Measurements from ENCODE around the gene CFAP221. TPM values are rescaled to one million over a fixed set of nuclear protein-coding genes. Genes with fewer than 3 reads are reported as not detected.
A peak's percentile ranks its signal among the peaks of the same experiment; 100 is the strongest.

CFAP221 gene
- total RNA-seq, 4 donors from 2014 or later, result 0.38 TPM; not detected in 3

GRCh38 chr2:119699016-119699606 lies 154.9 kb downstream of the CFAP221 start:
- intact Hi-C loops (cut with DNase I), result no loop called here
- TF ChIP-seq POLR2A (IDR thresholded peaks at IDR 0.05) (no peak), CTCF (IDR thresholded peaks at IDR 0.05) (no peak)
- Histone ChIP-seq H3K27me3 (no peaks in the 10 kb centered on the region), H3K9me3 (no peaks in the 10 kb centered on the region), H3K4me1 (peaks cover 0 to 32% (median 2%) of the 10 kb centered on the region in 3 donors), H3K4me3 (no peak overlapping the region), H3K36me3 (no peaks in the 10 kb centered on the region), H3K27ac (no peak overlapping the region)
- WGBS, 2 donors, result 74 to 80% methylated on average over 12 to 14 of the region's 15 CpGs
- no peak for DNase-seq

GRCh38 chr2:119700866-119701265 lies 156.6 kb downstream of the CFAP221 start:
- H3K36me3 ChIP-seq, result no peaks in the 10 kb centered on the region
- intact Hi-C loops (cut with DNase I), result loop anchor here (10.0 kb wide), 1 partner anchor 474 kb away; no protein-coding TSS in a partner anchor

GRCh38 chr2:119701352-119701751 lies 157.1 kb downstream of the CFAP221 start:
- Histone ChIP-seq H3K4me1 (peaks cover 0 to 18% (median 0%) of the 10 kb centered on the region in 3 donors), H3K27ac (no peak overlapping the region), H3K9me3 (peaks cover 0 to 7% (median 0%) of the 10 kb centered on the region in 3 donors), H3K27me3 (no peaks in the 10 kb centered on the region), H3K36me3 (no peaks in the 10 kb centered on the region), H3K4me3 (no peak overlapping the region)
- DNase-seq, result no peak
- 60 to 83% methylated on average over 8 to 10 of the region's 12 CpGs for WGBS, 2 donors
- intact Hi-C loops (cut with DNase I), result loop anchor here (10.0 kb wide), 1 partner anchor 473 kb away; no protein-coding TSS in a partner anchor
- no peak for TF ChIP-seq POLR2A (IDR thresholded peaks at IDR 0.05)
- no peak for TF ChIP-seq CTCF (IDR thresholded peaks at IDR 0.05)

More at GRCh38 chr2:119700866-119701265, 156.6 kb downstream of the CFAP221 start:
- 42 to 47% methylated on average over 4 of the region's 4 CpGs for WGBS, 2 donors
- Histone ChIP-seq H3K4me3 (no peak overlapping the region), H3K27me3 (no peaks in the 10 kb centered on the region), H3K9me3 (peaks cover 0 to 7% (median 0%) of the 10 kb centered on the region in 3 donors), H3K27ac (no peak overlapping the region), H3K4me1 (peaks cover 0 to 18% (median 0%) of the 10 kb centered on the region in 3 donors)
- TF ChIP-seq CTCF (IDR thresholded peaks at IDR 0.05) (no peak), POLR2A (IDR thresholded peaks at IDR 0.05) (no peak)
- DNase-seq, result no peak

- WGBS, 2 donors, result 53 to 81% methylated on average over 2 of the region's 2 CpGs
- intact Hi-C loops (cut with DNase I), result loop anchor here (10.0 kb wide), 1 partner anchor 472 kb away; no protein-coding TSS in a partner anchor
- H3K27ac ChIP-seq, result no peak overlapping the region
- no peak for DNase-seq
- TF ChIP-seq CTCF (IDR thresholded peaks at IDR 0.05) (no peak), POLR2A (IDR thresholded peaks at IDR 0.05) (no peak)
- H3K9me3 ChIP-seq, result peaks cover 0 to 7% (median 0%) of the 10 kb centered on the region in 3 donors
- H3K4me3 ChIP-seq, result no peak overlapping the region
- no peaks in the 10 kb centered on the region for H3K27me3 ChIP-seq
- peaks cover 0 to 18% (median 0%) of the 10 kb centered on the region in 3 donors for H3K4me1 ChIP-seq
- H3K36me3 ChIP-seq, result no peaks in the 10 kb centered on the region
Observed at GRCh38 chr2:119702203-119702917, 158.1 kb downstream of the CFAP221 start.

GRCh38 chr2:119702918-119703401 lies 158.7 kb downstream of the CFAP221 start:
- TF ChIP-seq POLR2A (IDR thresholded peaks at IDR 0.05), result no peak
- TF ChIP-seq CTCF (IDR thresholded peaks at IDR 0.05), result peak; percentile 87 to 97 (median 90)
- H3K36me3 ChIP-seq, result no peaks in the 10 kb centered on the region
- no peak overlapping the region for H3K4me3 ChIP-seq
- H3K4me1 ChIP-seq, result peaks cover 0 to 18% (median 0%) of the 10 kb centered on the region in 3 donors
- DNase-seq, result no peak
- intact Hi-C loops (cut with DNase I), result loop anchor here (10.0 kb wide), 1 partner anchor 472 kb away; no protein-coding TSS in a partner anchor
- H3K9me3 ChIP-seq, result peaks cover 0 to 7% (median 0%) of the 10 kb centered on the region in 3 donors
- no peak overlapping the region for H3K27ac ChIP-seq
- WGBS, 2 donors, result 15% methylated on average over 8 of the region's 13 CpGs; no CpG with 5 or more reads in 1 of the 2 donors
- no peaks in the 10 kb centered on the region for H3K27me3 ChIP-seq
